Smooth muscle cell (in vitro differentiated cells): ENCODE measurements around the gene LMAN1L. TPM values are rescaled to one million over a fixed set of nuclear protein-coding genes. Genes with fewer than 3 reads are reported as not detected.

Experiments used
- DNase-seq: peaks from one replicate; lab custom pipeline; 2025; ENCODE audit not compliant: unreplicated experiment; lab: John Stamatoyannopoulos, UW
- H2AFZ ChIP-seq: fragments of 200-600 bp; sonication (generic); 2 replicates; pipeline ENCODE4 v1.6.0; 2016; ENCODE audit warnings: antibody characterized with exemption, low read depth, mild to moderate bottlenecking
- H3F3A ChIP-seq: fragments of 200-600 bp; sonication (generic); 2 replicates; pipeline ENCODE4 v1.6.0; 2017; ENCODE audit warnings: antibody characterized with exemption, low read depth
- H3K27ac ChIP-seq: fragments of 200-600 bp; sonication (generic); 2 replicates; pipeline ENCODE4 v1.5.1; 2016; ENCODE audit warnings: low read depth, mild to moderate bottlenecking
- H3K27me3 ChIP-seq: fragments of 200-600 bp; sonication (generic); 2 replicates; pipeline ENCODE4 v1.6.1; 2016; ENCODE audit warnings: low read depth, mild to moderate bottlenecking
- H3K36me3 ChIP-seq: fragments of 200-600 bp; sonication (generic); 2 replicates; pipeline ENCODE4 v1.5.1; 2016; ENCODE audit warnings: low read depth
- H3K4me1 ChIP-seq: fragments of 200-600 bp; sonication (generic); 2 replicates; pipeline ENCODE4 v1.5.1; 2016; ENCODE audit warnings: low read depth
- H3K4me2 ChIP-seq: fragments of 200-600 bp; sonication (generic); 2 replicates; pipeline ENCODE4 v1.6.0; 2016; ENCODE audit warnings: mild to moderate bottlenecking
- H3K4me3 ChIP-seq: fragments of 200-600 bp; sonication (generic); 2 replicates; pipeline ENCODE4 v1.5.1; 2016; ENCODE audit warnings: mild to moderate bottlenecking
- H3K79me2 ChIP-seq: fragments of 200-600 bp; sonication (generic); 2 replicates; pipeline ENCODE4 v1.6.0; 2016; ENCODE audit warnings: low read depth, mild to moderate bottlenecking
- H3K9ac ChIP-seq: fragments of 200-600 bp; sonication (generic); 2 replicates; pipeline ENCODE4 v1.6.0; 2016; ENCODE audit warnings: low read depth
- H3K9me3 ChIP-seq: fragments of 200-600 bp; sonication (generic); replicated peaks from 2 replicates; pipeline ENCODE4 v1.5.1; 2016; ENCODE audit warnings: low read depth
- H4K20me1 ChIP-seq: fragments of 200-600 bp; sonication (generic); 2 replicates; pipeline ENCODE4 v1.6.0; 2016; ENCODE audit warnings: low read depth
- CTCF ChIP-seq: fragments of 200-600 bp; sonication (generic); IDR thresholded peaks from 2 replicates; pipeline ENCODE4 v1.5.1; 2017; ENCODE audit warnings: borderline replicate concordance, mild to moderate bottlenecking, antibody characterized with exemption; ENCODE audit not compliant: insufficient read depth, poor library complexity, severe bottlenecking
- WGBS: methylation state at CpG from one replicate; pipeline ENCODE4 v1.1.7; 2016; ENCODE audit warnings: low lambda C conversion rate; 5-methylcytosine and 5-hydroxymethylcytosine counted together
- polyA plus RNA-seq: library from polyadenylated mRNA; unstranded; fragments of >200 nt; fragmentation: Nextera tagmentation; extraction: Ambion mirVana; gene quantifications from 2 replicates; pipeline ENCODE4 v1.2.1, GENCODE V29; 2016
- total RNA-seq: library from RNA; depleted of rRNA; stranded (reverse); fragments of >200 nt; gene quantifications from 2 replicates; pipeline ENCODE4 v1.2.3, GENCODE V29; 2014

Gene LMAN1L
- total and polyA plus RNA-seq, 2 experiments from 2014 or later = not detected

DNA sequence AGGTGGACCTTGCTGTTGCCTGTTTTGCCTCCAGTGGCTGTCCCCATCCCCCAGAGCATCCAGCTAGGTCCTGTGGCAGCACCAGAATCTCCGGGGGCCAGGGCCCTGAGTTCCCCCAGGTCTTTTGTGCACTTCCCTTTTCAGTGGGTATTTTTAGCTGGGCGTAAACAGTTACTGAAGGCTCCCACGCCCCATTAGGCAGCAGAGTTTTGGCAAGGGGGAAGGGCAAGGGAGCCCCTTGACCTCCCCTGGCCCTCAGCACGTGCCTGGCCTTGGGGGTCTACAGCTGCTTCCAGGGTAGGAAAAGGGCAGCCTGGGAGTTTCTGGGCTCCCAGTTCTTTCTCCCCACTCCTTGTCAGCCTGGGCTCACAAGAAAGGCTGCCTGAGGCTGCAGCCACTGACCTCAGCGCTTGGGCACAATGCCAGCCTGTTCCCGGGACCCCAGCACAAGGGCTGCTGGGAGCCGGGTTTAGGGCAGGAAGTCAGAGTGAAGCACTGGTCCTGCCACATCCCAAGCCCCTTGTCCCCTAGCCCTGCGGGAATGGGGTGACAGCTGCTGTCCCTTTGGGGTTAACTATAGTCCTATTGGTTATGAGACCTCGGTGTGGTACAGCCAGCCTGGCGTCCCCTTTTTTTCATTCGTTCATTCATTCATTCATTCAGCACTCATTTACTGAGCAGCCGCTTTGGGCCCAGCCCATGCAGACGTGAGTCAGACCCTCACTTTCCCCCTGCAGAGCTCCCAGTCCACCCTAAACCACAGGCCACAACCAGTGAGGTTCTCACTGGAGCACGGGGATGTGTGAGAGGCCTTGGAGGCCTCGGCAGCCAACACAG is 22.3 kb upstream of the LMAN1L start:
- H3K27ac ChIP-seq = peak overlapping the region; percentile 75
- no peak overlapping the region for H3K9ac ChIP-seq
- H3K4me2 ChIP-seq = peak overlapping the region; percentile 34
- no peaks in the 10 kb centered on the region for H3K9me3 ChIP-seq
- 67% methylated on average over 15 of the region's 15 CpGs for WGBS
- DNase-seq = peak; percentile 11
- H3K4me3 ChIP-seq = no peak overlapping the region
- no peaks in the 10 kb centered on the region for H3K36me3 ChIP-seq
- peaks cover 9% of the 10 kb centered on the region for H3K4me1 ChIP-seq
- peaks cover 98% of the 10 kb centered on the region for H4K20me1 ChIP-seq
- peaks cover 12% of the 10 kb centered on the region for H3F3A ChIP-seq
- H3K27me3 ChIP-seq = no peaks in the 10 kb centered on the region
- no peak overlapping the region for H2AFZ ChIP-seq
- TF ChIP-seq CTCF = no peak
- peaks cover 76% of the 10 kb centered on the region for H3K79me2 ChIP-seq

DNA sequence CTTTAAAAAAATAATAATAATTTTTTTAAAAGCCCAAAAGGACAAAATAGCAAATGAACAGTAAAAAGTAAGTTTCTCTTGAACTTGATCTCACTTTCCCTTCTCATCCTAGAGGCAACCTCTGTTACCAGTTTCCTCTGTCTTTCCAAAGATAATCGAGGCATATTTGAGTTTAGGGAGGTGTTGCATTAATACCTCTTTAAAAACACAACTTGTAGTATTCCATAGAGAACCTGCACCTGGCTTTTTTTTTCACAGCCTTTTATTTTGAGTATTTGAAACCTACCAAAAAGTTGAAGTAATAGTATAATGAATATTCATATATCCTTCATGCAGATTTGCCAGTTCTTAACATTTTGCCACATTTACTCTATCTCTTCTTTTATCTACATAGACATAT is 21.6 kb upstream of the LMAN1L start:
- Histone ChIP-seq H3K9ac (no peak overlapping the region), H3K9me3 (no peaks in the 10 kb centered on the region), H3K4me2 (peak overlapping the region; percentile 34), H3F3A (peaks cover 12% of the 10 kb centered on the region), H2AFZ (no peak overlapping the region), H4K20me1 (peaks cover 98% of the 10 kb centered on the region), H3K79me2 (peaks cover 78% of the 10 kb centered on the region), H3K36me3 (no peaks in the 10 kb centered on the region), H3K27me3 (no peaks in the 10 kb centered on the region), H3K4me3 (no peak overlapping the region), H3K27ac (peak overlapping the region; percentile 75), H3K4me1 (peaks cover 9% of the 10 kb centered on the region)
- 92% methylated on average over 1 of the region's 1 CpG for WGBS
- no peak for DNase-seq
- TF ChIP-seq CTCF = no peak

DNA sequence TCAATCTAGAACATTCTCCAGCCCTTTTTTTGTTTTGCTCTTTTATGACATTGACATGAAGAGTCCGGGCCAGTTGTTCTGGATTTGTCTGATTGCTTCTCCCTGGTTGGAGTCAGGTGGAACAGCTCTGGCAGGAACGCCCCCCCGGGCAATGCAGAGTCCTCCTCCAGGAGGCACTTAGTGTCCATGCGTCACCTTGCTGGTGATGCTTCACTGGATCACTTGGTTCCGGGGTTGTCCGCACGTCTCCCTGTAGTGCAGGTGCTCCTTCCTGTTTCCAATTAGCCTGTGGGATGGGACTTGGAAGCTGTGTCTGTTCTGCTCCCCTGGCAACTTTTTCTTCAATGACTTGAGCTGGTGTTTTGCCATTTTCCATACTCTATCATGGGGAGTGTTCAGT is 21.0 kb upstream of the LMAN1L start:
- 80% methylated on average over 7 of the region's 7 CpGs for WGBS
- H3K27ac ChIP-seq = peak overlapping the region; percentile 75
- TF ChIP-seq CTCF = no peak
- no peak overlapping the region for H3K9ac ChIP-seq
- peaks cover 98% of the 10 kb centered on the region for H4K20me1 ChIP-seq
- H2AFZ ChIP-seq = no peak overlapping the region
- H3K4me3 ChIP-seq = no peak overlapping the region
- H3F3A ChIP-seq = peaks cover 12% of the 10 kb centered on the region
- H3K4me1 ChIP-seq = peaks cover 9% of the 10 kb centered on the region
- no peak for DNase-seq
- no peaks in the 10 kb centered on the region for H3K9me3 ChIP-seq
- H3K27me3 ChIP-seq = no peaks in the 10 kb centered on the region
- no peaks in the 10 kb centered on the region for H3K36me3 ChIP-seq
- no peak overlapping the region for H3K4me2 ChIP-seq
- H3K79me2 ChIP-seq = peaks cover 77% of the 10 kb centered on the region
